Caco-2 (cell line): ENCODE results near the gene NLGN1. TPM values are rescaled to one million over a fixed set of nuclear protein-coding genes. Genes with fewer than 3 reads are reported as not detected.

Experiments used
- BruUV-seq: library from RNA; stranded (reverse); fragments of 400-500 nt; replicated peaks from 2 replicates; lab custom pipeline; 2021; lab: Mats Ljungman, UMichigan
- CTCF ChIA-PET: fragments of 300-600 bp; sonication (Branson Sonifier 250); formaldehyde crosslinking; loops from one replicate; lab custom pipeline; 2022; ENCODE audit warnings: antibody characterized with exemption; lab: Charles Lee
- POLR2A ChIA-PET: fragments of 300-600 bp; sonication (Branson Sonifier 250); formaldehyde crosslinking; loops from one replicate; lab custom pipeline; 2022; ENCODE audit warnings: antibody characterized with exemption; lab: Charles Lee
- DNase-seq, 2 experiments: peaks; one replicate each; pipeline versions ENCODE4 v3.0.0 to v3.0.0-alpha.2; 2020 to 2022
- H3K27me3 ChIP-seq: replicated peaks from 2 replicates; pipeline ENCODE4 v1.6.0; 2011; ENCODE audit warnings: low read length; ENCODE audit not compliant: control insufficient read depth, insufficient read depth
- H3K36me3 ChIP-seq: 2 replicates; pipeline ENCODE4 v1.5.1; 2011; ENCODE audit warnings: low read length; ENCODE audit not compliant: control insufficient read depth, insufficient read depth
- H3K4me1 ChIP-seq: fragments of 250-450 bp; sonication (Bioruptor Pico); 2 replicates; pipeline ENCODE4 v1.5.1; 2020; ENCODE audit warnings: mild to moderate bottlenecking
- H3K4me3 ChIP-seq: 2 replicates; pipeline ENCODE4 v1.5.1; 2011; ENCODE audit warnings: low read depth, mild to moderate bottlenecking, control low read depth, low read length
- H3K9me3 ChIP-seq: fragments of 250-450 bp; sonication (Bioruptor Pico); 2 replicates; pipeline ENCODE4 v1.5.1; 2020; ENCODE audit warnings: mild to moderate bottlenecking, moderate library complexity
- H3K27ac Mint-ChIP-seq: one replicate; pipeline ENCODE4 v1.8.0; 2022; ENCODE audit warnings: mixed read lengths; ENCODE audit not compliant: unreplicated experiment
- H3K27me3 Mint-ChIP-seq: one replicate; pipeline ENCODE4 v1.8.0; 2022; ENCODE audit warnings: mixed read lengths; ENCODE audit not compliant: insufficient read depth, unreplicated experiment
- H3K36me3 Mint-ChIP-seq: one replicate; pipeline ENCODE4 v1.8.0; 2022; ENCODE audit warnings: mild to moderate bottlenecking, mixed read lengths; ENCODE audit not compliant: insufficient read depth, unreplicated experiment
- H3K4me1 Mint-ChIP-seq: one replicate; pipeline ENCODE4 v1.8.0; 2022; ENCODE audit warnings: low read depth, mixed read lengths; ENCODE audit not compliant: unreplicated experiment
- H3K4me3 Mint-ChIP-seq: one replicate; pipeline ENCODE4 v1.8.0; 2022; ENCODE audit warnings: mild to moderate bottlenecking, moderate library complexity, mixed read lengths; ENCODE audit not compliant: unreplicated experiment
- H3K9me3 Mint-ChIP-seq: one replicate; pipeline ENCODE4 v1.8.0; 2022; ENCODE audit warnings: mixed read lengths; ENCODE audit not compliant: unreplicated experiment
- intact Hi-C: fragments of 100-400 bp; cut with micrococcal nuclease; formaldehyde crosslinking; loops from one replicate; pipeline ENCODE4 v1.10.0; 2022; ENCODE audit not compliant: unreplicated experiment
- total RNA-seq: library from RNA; stranded (reverse); gene quantifications from 2 replicates; pipeline ENCODE4 v1.2.3, GENCODE V29; 2022
- TF ChIP-seq, protein P1 (sequence below), 2 experiments: fragments of 200-600 bp in 1 of 2; IDR thresholded peaks; 1 replicate in 1 of 2; 2 replicates in 1 of 2; pipeline versions ENCODE4 v1.5.1 to v1.8.0; 2011 to 2022; ENCODE audit warnings: antibody characterized with exemption in 1 of 2, control low read depth in 1 of 2, inconsistent platforms in 1 of 2, low read depth in 1 of 2, low read length in 1 of 2, mild to moderate bottlenecking in 1 of 2, moderate library complexity in 1 of 2; ENCODE audit not compliant: insufficient read depth in 1 of 2, severe bottlenecking in 1 of 2, unreplicated experiment in 1 of 2

Gene NLGN1
- total RNA-seq, 1 experiment from 2014 or later = not detected

DNA sequence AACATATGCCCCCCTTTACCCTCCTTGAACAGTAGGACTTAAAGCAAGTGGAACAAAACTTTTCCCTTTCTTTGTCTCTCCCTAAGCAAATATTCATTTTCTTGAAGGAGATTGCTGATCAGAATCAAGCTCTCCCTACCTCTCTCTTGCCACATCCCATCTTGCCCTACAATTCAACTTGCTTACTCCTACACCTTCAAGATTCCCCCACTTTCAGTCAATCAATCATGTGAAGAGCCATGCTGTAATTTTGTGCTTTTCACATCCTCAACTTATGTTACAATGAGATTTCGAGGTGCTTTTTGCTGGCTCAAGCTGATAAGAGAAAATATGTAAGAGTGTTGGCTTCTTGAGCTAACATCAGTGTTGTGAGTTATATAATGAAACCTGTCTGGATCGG is 662.9 kb downstream of the NLGN1 start:
- H3K4me1 Mint-ChIP-seq = no peaks in the 10 kb centered on the region
- CTCF ChIA-PET = no interaction called here
- Histone ChIP-seq H3K36me3 (no peaks in the 10 kb centered on the region), H3K4me1 (no peaks in the 10 kb centered on the region), H3K27me3 (no peaks in the 10 kb centered on the region), H3K9me3 (no peaks in the 10 kb centered on the region), H3K4me3 (no peak overlapping the region)
- no TSS peak for BruUV-seq
- H3K36me3 Mint-ChIP-seq = no peaks in the 10 kb centered on the region
- TF ChIP-seq, protein P1, sequence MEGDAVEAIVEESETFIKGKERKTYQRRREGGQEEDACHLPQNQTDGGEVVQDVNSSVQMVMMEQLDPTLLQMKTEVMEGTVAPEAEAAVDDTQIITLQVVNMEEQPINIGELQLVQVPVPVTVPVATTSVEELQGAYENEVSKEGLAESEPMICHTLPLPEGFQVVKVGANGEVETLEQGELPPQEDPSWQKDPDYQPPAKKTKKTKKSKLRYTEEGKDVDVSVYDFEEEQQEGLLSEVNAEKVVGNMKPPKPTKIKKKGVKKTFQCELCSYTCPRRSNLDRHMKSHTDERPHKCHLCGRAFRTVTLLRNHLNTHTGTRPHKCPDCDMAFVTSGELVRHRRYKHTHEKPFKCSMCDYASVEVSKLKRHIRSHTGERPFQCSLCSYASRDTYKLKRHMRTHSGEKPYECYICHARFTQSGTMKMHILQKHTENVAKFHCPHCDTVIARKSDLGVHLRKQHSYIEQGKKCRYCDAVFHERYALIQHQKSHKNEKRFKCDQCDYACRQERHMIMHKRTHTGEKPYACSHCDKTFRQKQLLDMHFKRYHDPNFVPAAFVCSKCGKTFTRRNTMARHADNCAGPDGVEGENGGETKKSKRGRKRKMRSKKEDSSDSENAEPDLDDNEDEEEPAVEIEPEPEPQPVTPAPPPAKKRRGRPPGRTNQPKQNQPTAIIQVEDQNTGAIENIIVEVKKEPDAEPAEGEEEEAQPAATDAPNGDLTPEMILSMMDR (IDR thresholded peaks at IDR 0.05; ENCODE audit: insufficient read depth in 1 of 2, low read depth in 1 of 2, low read length in 1 of 2, severe bottlenecking in 1 of 2, unreplicated experiment in 1 of 2) = no peak
- peaks cover 10% of the 10 kb centered on the region for H3K9me3 Mint-ChIP-seq
- H3K4me3 Mint-ChIP-seq = no peak overlapping the region
- intact Hi-C loops = no loop called here
- POLR2A ChIA-PET = no interaction called here
- no peak for DNase-seq
- no peak overlapping the region for H3K27ac Mint-ChIP-seq
- peaks cover 3% of the 10 kb centered on the region for H3K27me3 Mint-ChIP-seq

DNA sequence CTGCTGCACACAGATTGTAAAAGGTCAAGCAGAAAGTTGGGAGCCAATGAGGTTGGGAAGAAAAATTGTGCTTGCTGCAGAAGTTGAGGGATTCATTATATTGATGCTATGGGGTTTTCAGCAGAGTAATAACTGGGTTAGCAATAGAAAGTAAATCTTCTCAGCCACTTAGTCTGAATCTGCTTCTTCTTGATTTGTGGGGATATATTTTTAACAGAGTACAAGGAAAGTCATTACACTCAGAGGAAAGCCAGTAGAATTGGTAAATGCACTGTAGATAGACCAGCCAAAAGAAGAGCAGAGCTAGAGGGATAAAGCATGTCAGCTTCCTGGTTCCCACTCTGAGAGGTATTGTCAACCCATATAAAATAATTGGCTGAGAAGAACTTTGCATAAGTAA is 663.6 kb downstream of the NLGN1 start:
- Mint-ChIP-seq H3K4me1 (no peaks in the 10 kb centered on the region), H3K9me3 (peaks cover 10% of the 10 kb centered on the region), H3K27me3 (peaks cover 3% of the 10 kb centered on the region), H3K4me3 (no peak overlapping the region), H3K36me3 (no peaks in the 10 kb centered on the region), H3K27ac (no peak overlapping the region)
- intact Hi-C loops = no loop called here
- Histone ChIP-seq H3K4me1 (no peaks in the 10 kb centered on the region), H3K27me3 (no peaks in the 10 kb centered on the region), H3K9me3 (no peaks in the 10 kb centered on the region), H3K36me3 (no peaks in the 10 kb centered on the region), H3K4me3 (no peak overlapping the region)
- TF ChIP-seq, protein P1 (IDR thresholded peaks at IDR 0.05; ENCODE audit: insufficient read depth in 1 of 2, low read depth in 1 of 2, low read length in 1 of 2, severe bottlenecking in 1 of 2, unreplicated experiment in 1 of 2) = no peak
- ChIA-PET POLR2A (no interaction called here), CTCF (no interaction called here)
- DNase-seq = no peak
- no TSS peak for BruUV-seq

DNA sequence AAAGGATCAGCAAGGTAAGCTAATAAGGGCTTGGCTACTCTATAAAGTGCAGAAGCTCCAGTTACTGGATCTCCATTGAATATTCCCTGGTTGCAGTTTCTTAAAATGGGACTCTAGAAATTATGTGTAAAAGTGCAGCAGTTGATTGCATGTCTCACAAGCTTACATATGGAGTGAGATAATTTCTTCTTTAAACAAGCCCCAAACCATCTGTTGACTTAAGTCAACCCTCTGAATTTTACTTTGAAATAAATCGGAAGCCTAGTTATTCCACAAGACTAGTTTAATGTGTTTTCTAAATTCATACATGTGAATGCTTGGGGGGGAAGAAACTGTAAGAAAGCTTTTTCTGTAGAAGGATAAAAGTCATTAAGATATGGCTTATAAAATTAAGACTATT is 664.2 kb downstream of the NLGN1 start:
- Mint-ChIP-seq H3K36me3 (no peaks in the 10 kb centered on the region), H3K9me3 (peaks cover 10% of the 10 kb centered on the region), H3K4me3 (no peak overlapping the region), H3K4me1 (no peaks in the 10 kb centered on the region), H3K27me3 (peaks cover 3% of the 10 kb centered on the region), H3K27ac (no peak overlapping the region)
- H3K4me3 ChIP-seq = no peak overlapping the region
- POLR2A ChIA-PET = no interaction called here
- no peaks in the 10 kb centered on the region for H3K36me3 ChIP-seq
- intact Hi-C loops = no loop called here
- no peak for DNase-seq
- CTCF ChIA-PET = no interaction called here
- H3K9me3 ChIP-seq = no peaks in the 10 kb centered on the region
- no peaks in the 10 kb centered on the region for H3K4me1 ChIP-seq
- BruUV-seq = no TSS peak
- TF ChIP-seq, protein P1 (IDR thresholded peaks at IDR 0.05; ENCODE audit: insufficient read depth in 1 of 2, low read depth in 1 of 2, low read length in 1 of 2, severe bottlenecking in 1 of 2, unreplicated experiment in 1 of 2) = no peak
- no peaks in the 10 kb centered on the region for H3K27me3 ChIP-seq
